GM10248 (cell line): ENCODE results near the gene NAA60.
"Not testable (repeated sequence)": the region's sequence is repeated elsewhere in the genome, so short reads cannot be mapped to it uniquely, and the experiment has no call there.

Experiments used
- CTCF ChIA-PET: fragments of 300-600 bp; sonication (Branson Sonifier 250); formaldehyde crosslinking; extraction: SDS; loops from one replicate; lab custom pipeline; 2021; ENCODE audit warnings: antibody characterized with exemption; lab: Yijun Ruan, JAX
- POLR2A ChIA-PET: fragments of 350-650 bp; sonication (Branson Sonifier 250); formaldehyde crosslinking; extraction: SDS; loops from one replicate; lab custom pipeline; 2020; ENCODE audit warnings: antibody characterized with exemption; lab: Yijun Ruan, JAX
- DNase-seq: peaks from one replicate; pipeline ENCODE4 v3.0.0; 2012; ENCODE audit errors: extremely low spot score
- TF ChIP-seq, protein P1 (sequence below): IDR thresholded peaks from 2 replicates; pipeline ENCODE4 v1.5.1; 2012; ENCODE audit warnings: mild to moderate bottlenecking, low read depth; ENCODE audit errors: extremely low read depth, missing control alignments, control extremely low read depth

The NAA60 gene

GRCh38 chr16:3468501-3468900 is 25.0 kb downstream of the NAA60 start:
- TF ChIP-seq, protein P1, sequence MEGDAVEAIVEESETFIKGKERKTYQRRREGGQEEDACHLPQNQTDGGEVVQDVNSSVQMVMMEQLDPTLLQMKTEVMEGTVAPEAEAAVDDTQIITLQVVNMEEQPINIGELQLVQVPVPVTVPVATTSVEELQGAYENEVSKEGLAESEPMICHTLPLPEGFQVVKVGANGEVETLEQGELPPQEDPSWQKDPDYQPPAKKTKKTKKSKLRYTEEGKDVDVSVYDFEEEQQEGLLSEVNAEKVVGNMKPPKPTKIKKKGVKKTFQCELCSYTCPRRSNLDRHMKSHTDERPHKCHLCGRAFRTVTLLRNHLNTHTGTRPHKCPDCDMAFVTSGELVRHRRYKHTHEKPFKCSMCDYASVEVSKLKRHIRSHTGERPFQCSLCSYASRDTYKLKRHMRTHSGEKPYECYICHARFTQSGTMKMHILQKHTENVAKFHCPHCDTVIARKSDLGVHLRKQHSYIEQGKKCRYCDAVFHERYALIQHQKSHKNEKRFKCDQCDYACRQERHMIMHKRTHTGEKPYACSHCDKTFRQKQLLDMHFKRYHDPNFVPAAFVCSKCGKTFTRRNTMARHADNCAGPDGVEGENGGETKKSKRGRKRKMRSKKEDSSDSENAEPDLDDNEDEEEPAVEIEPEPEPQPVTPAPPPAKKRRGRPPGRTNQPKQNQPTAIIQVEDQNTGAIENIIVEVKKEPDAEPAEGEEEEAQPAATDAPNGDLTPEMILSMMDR = no peak
- CTCF ChIA-PET = no interaction called here

GRCh38 chr16:3469736-3470135 is 26.3 kb downstream of the NAA60 start:
- TF ChIP-seq, protein P1 = no peak
- ChIA-PET CTCF (no interaction called here), POLR2A (no interaction called here)
- DNase-seq = no peak

More at GRCh38 chr16:3468501-3468900, 25.0 kb downstream of the NAA60 start:
- DNase-seq = no peak
- POLR2A ChIA-PET = no interaction called here

DNA sequence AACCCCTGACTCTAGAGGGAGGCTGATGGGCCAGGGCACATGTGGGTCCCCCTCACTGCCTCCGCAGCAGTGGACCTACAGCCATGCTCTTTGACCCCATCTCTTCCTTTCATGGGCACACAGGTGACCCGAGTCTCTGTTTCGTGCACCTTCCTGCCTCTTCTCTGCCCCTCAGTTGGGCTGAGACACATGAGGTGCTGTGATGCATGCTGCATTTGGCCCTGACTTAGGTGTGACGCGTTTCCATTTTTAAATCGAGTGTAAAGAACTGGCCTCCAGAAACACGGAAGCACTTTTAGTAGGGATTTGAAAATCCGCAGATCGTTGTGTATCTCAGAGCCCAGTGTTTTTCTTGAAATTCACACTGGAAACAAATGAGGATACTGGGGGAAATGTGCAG is 27.2 kb downstream of the NAA60 start:
- TF ChIP-seq, protein P1 = no peak
- POLR2A ChIA-PET = no interaction called here
- DNase-seq = no peak
- CTCF ChIA-PET = no interaction called here

GRCh38 chr16:3471518-3472176 is 28.2 kb downstream of the NAA60 start:
- CTCF ChIA-PET = no interaction called here
- DNase-seq = no peak
- POLR2A ChIA-PET = no interaction called here
- TF ChIP-seq, protein P1 = no peak

GRCh38 chr16:3472878-3473595 is 29.6 kb downstream of the NAA60 start:
- TF ChIP-seq, protein P1 = no peak
- POLR2A ChIA-PET = no interaction called here
- no peak for DNase-seq
- CTCF ChIA-PET = no interaction called here

DNA sequence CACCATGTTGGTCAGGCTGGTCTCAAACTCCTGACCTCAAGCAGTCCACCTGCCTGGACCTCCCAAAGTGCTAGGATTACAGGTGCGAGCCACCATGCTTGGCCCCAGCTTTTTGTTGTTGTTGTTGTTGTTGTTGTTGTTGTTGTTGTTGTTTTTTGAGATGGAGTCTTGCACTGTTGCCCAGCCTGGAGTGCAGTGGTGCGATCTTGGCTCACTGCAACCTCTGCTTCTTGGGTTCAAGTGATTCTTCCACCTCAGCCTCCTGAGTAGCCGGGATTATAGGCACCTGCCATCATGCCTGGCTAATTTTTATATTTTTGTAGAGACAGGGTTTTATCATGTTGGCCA is 30.1 kb downstream of the NAA60 start:
- CTCF ChIA-PET = interaction anchor here (0.9 kb wide), 1 partner anchor 17 kb away, joined by 4 read pairs; no protein-coding TSS in a partner anchor
- DNase-seq, POLR2A ChIA-PET: not testable (repeated sequence)

DNA sequence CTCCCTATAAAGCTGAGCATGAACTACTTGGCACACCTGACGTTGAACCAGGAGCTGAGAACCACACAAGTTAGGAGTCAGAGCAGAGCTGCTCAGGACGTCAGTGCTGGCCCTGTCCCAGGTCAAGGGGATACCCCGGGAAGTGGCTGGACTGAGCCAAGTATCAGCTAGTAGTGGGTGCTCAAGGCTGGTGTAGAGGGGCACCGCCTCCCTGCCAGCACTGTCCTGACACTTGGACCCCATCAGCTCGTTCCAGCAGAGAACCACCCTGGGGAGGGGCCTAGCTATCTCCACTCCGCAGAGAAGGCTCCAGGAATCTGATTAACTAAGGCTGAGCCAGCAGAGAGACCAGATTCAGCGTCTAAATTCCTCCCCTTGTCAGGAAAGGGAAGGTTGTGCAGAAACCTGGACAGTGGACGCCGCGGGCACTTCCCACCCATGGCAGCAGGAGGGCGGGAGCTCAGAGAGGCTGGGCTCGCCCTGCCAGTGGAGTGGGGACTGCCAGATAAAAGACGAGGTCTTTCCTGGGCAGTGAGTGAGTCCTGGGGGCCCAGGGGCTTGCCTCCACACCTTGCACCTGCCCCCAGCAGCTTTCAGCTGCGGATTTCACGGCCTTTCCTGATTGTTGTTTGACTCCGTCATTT is 30.8 kb downstream of the NAA60 start:
- ChIA-PET CTCF (interaction anchor here (0.9 kb wide), 1 partner anchor 17 kb away, joined by 4 read pairs; no protein-coding TSS in a partner anchor), POLR2A (no interaction called here)
- TF ChIP-seq, protein P1 = no peak
- no peak for DNase-seq

DNA sequence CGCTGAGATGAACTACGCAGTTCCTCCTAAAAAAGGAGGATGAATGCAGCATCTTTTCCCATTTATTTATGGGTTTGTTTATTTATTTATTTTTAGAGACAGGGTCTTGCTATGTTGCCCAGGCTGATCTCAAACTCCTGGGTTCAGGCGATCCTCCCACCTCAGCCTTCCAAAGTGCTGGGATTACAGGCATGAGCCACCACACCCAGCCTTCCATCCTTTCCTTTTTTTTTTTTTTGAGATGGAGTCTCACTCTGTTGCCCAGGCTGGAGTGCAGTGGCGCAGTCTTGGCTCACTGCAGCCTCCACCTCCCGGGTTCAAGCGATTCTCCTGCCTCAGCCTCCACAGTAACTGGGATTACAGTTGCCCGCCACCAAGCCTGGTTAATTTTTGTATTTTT is 31.4 kb downstream of the NAA60 start:
- POLR2A ChIA-PET, CTCF ChIA-PET, DNase-seq: not testable (repeated sequence)
